ENCODE results near the gene ZNF644.

DNA sequence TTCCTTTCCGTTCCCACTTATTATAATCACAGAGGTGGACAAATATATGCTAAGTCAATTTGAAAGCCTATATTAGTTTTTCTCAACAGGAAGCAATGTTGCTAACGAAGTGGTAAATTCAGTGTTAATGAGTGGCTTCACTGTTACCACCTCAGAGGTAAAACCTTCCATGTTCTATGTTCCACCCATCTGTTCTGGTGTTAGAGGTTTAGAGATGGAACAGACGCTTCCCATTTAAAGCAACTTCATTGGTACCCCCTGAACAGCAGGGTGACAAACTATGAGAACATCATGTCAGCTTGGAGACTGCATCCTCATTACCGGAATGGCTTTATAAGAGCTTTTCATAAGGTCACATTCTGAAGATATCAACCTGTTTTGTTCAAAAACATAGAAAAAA, 77.9 kb downstream of the ZNF644 start:
- TF ChIP-seq, protein P1, sequence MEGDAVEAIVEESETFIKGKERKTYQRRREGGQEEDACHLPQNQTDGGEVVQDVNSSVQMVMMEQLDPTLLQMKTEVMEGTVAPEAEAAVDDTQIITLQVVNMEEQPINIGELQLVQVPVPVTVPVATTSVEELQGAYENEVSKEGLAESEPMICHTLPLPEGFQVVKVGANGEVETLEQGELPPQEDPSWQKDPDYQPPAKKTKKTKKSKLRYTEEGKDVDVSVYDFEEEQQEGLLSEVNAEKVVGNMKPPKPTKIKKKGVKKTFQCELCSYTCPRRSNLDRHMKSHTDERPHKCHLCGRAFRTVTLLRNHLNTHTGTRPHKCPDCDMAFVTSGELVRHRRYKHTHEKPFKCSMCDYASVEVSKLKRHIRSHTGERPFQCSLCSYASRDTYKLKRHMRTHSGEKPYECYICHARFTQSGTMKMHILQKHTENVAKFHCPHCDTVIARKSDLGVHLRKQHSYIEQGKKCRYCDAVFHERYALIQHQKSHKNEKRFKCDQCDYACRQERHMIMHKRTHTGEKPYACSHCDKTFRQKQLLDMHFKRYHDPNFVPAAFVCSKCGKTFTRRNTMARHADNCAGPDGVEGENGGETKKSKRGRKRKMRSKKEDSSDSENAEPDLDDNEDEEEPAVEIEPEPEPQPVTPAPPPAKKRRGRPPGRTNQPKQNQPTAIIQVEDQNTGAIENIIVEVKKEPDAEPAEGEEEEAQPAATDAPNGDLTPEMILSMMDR (IDR thresholded peaks at IDR 0.05; ENCODE audit: low read depth, low read length, poor library complexity, severe bottlenecking) = no peak
- no peak for TF ChIP-seq EZH2phosphoT487 (IDR thresholded peaks at IDR 0.05; ENCODE audit: borderline replicate concordance, low read length)

Data from DOHH2 (cell line).